HG02571 (cell line): ENCODE results near the gene OR2V2.

Experiments used
- ATAC-seq: cut with Tn5 transposase; IDR thresholded peaks from one replicate; pipeline ENCODE4 v1.9.1; 2021; ENCODE audit warnings: mild to moderate bottlenecking, moderate library complexity; ENCODE audit not compliant: unreplicated experiment

OR2V2 gene

GRCh38 chr5:181205761-181206649 is 58.6 kb downstream of the OR2V2 start:
- ATAC-seq, result no peak

GRCh38 chr5:181207214-181207959 is 60.0 kb downstream of the OR2V2 start:
- peak; percentile 24 for ATAC-seq

- ATAC-seq, result no peak
Observed at GRCh38 chr5:181207960-181208253, 60.5 kb downstream of the OR2V2 start.
